Thyroid gland (tissue), 4 donors: ENCODE measurements around the gene FGR.
"Not testable (repeated sequence)": the region's sequence is repeated elsewhere in the genome, so short reads cannot be mapped to it uniquely, and the experiment has no call there.

Experiments used
- CTCF ChIP-seq, 6 experiments: fragments of 200-600 bp in 3 of 6; fragments of 450-650 bp in 3 of 6; sonication (generic) in 3 of 6; IDR thresholded peaks; one replicate each; pipeline ENCODE4 v1.5.1; 2016 to 2019; ENCODE audit warnings: antibody characterized with exemption in 6 of 6, mild to moderate bottlenecking in 2 of 6, inconsistent platforms in 1 of 6, moderate library complexity in 1 of 6
- POLR2A ChIP-seq, 2 donors: fragments of 450-650 bp; IDR thresholded peaks; one replicate each; pipeline ENCODE4 v1.6.1; 2017; ENCODE audit warnings: antibody characterized with exemption in 2 of 2, mild to moderate bottlenecking in 2 of 2, moderate library complexity in 1 of 2

- TF ChIP-seq CTCF, POLR2A (IDR thresholded peaks at IDR 0.05): not testable (repeated sequence)
Measured at GRCh38 chr1:27619782-27620438, 15.1 kb downstream of the FGR start.
